Activated T-cell treated with anti-CD3 and anti-CD28 coated beads, Interleukin-2, amount 50 U/mL, for 24 hours (primary cell): Measurements from ENCODE around the gene FGD4.
A peak's percentile ranks its signal among the peaks of the same experiment; 100 is the strongest.

ENCODE experiments used
- DNase-seq: peaks from one replicate; pipeline ENCODE4 v3.0.0-alpha.2; 2020
- H3K27ac Mint-ChIP-seq: 2 replicates; pipeline ENCODE4 v1.8.0; 2020; ENCODE audit warnings: mild to moderate bottlenecking, mixed read lengths
- H3K27me3 Mint-ChIP-seq: 2 replicates; pipeline ENCODE4 v1.8.0; 2020; ENCODE audit warnings: mixed read lengths
- H3K36me3 Mint-ChIP-seq: 2 replicates; pipeline ENCODE4 v1.8.0; 2020; ENCODE audit warnings: low read depth, mixed read lengths
- H3K4me1 Mint-ChIP-seq: 2 replicates; pipeline ENCODE4 v1.8.0; 2020; ENCODE audit warnings: low read depth, mixed read lengths
- H3K4me3 Mint-ChIP-seq: 2 replicates; pipeline ENCODE4 v1.8.0; 2020; ENCODE audit warnings: mild to moderate bottlenecking, moderate library complexity, mixed read lengths
- H3K9me3 Mint-ChIP-seq: 2 replicates; pipeline ENCODE4 v1.8.0; 2020; ENCODE audit warnings: mixed read lengths

The FGD4 gene

GRCh38 chr12:32662665-32663064, 263.3 kb downstream of the FGD4 start:
- H3K36me3 Mint-ChIP-seq = no peaks in the 10 kb centered on the region
- H3K27ac Mint-ChIP-seq = no peak overlapping the region
- H3K4me1 Mint-ChIP-seq = peaks cover 4% of the 10 kb centered on the region
- H3K4me3 Mint-ChIP-seq = no peak overlapping the region
- DNase-seq = no peak
- H3K27me3 Mint-ChIP-seq = peaks cover 4% of the 10 kb centered on the region
- H3K9me3 Mint-ChIP-seq = no peaks in the 10 kb centered on the region

DNA sequence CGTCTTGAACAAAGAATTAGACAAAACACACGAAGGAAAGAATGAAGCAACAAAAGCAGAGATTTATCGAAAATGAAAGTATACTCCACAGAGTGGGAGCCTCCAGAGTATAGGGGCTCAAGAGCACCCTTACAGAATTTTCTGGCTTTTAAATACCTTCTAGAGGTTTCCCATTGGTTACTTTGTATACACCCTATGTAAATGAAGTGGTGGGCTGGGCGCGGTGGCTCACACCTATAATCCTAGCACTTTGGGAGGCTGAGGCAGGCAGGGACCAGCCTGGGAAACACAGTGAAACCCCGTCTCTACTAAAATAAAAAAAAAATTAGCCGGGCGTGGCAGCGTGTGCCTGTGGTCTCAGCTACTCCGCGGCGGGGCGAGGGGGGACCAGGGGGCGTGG, 266.7 kb downstream of the FGD4 start:
- Mint-ChIP-seq H3K4me1 (no peaks in the 10 kb centered on the region), H3K4me3 (peak overlapping the region; percentile 23), H3K9me3 (peaks cover 7% of the 10 kb centered on the region), H3K36me3 (no peaks in the 10 kb centered on the region), H3K27me3 (peaks cover 4% of the 10 kb centered on the region), H3K27ac (no peak overlapping the region)
- no peak for DNase-seq

DNA sequence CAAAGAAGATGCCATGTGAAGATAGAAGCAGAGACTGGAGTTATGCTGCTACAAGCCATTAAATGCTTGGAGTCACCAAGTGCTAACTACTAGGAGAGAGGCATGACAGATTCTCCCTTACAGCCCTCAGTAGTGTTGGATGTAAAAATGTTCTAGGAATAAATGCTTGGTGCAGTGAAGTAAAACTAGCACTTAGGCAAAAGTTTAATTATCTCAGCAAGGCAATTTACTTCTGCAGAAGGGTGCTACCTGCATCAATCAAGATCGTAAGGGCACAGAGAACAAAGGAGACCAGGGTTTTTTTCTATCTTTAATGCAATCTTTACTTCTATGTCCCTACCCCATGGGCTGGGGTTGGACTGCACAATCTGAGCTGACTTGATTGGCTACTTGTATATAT, 270.2 kb downstream of the FGD4 start:
- no peak overlapping the region for H3K27ac Mint-ChIP-seq
- H3K27me3 Mint-ChIP-seq = peaks cover 4% of the 10 kb centered on the region
- no peaks in the 10 kb centered on the region for H3K4me1 Mint-ChIP-seq
- no peak for DNase-seq
- no peak overlapping the region for H3K4me3 Mint-ChIP-seq
- H3K36me3 Mint-ChIP-seq = no peaks in the 10 kb centered on the region
- H3K9me3 Mint-ChIP-seq = peaks cover 7% of the 10 kb centered on the region

- Mint-ChIP-seq H3K9me3 (peaks cover 7% of the 10 kb centered on the region), H3K4me3 (no peak overlapping the region), H3K4me1 (no peaks in the 10 kb centered on the region), H3K27ac (no peak overlapping the region), H3K27me3 (no peaks in the 10 kb centered on the region), H3K36me3 (no peaks in the 10 kb centered on the region)
- DNase-seq = no peak
These were observed 272.8 kb downstream of the FGD4 start for GRCh38 chr12:32671930-32672780.

GRCh38 chr12:32679091-32679919, 279.9 kb downstream of the FGD4 start, which contains the start of gene DNM1L:
DNM1L (plus strand) TSS chr12:32679301; CDS start chr12:32679364, 63 bp downstream.
- H3K27ac Mint-ChIP-seq = peak within 1 kb of the TSS; percentile 94
- no peaks in the 10 kb centered on the region for H3K9me3 Mint-ChIP-seq
- no peaks in the 10 kb centered on the region for H3K27me3 Mint-ChIP-seq
- peaks cover 30% of the 10 kb centered on the region for H3K36me3 Mint-ChIP-seq
- peak within 1 kb of the TSS; percentile 89 for H3K4me3 Mint-ChIP-seq
- peaks cover 31% of the 10 kb centered on the region for H3K4me1 Mint-ChIP-seq
- peak; percentile 92 for DNase-seq

GRCh38 chr12:32679920-32680237, 280.5 kb downstream of the FGD4 start:
- no peaks in the 10 kb centered on the region for H3K9me3 Mint-ChIP-seq
- H3K4me3 Mint-ChIP-seq = peak overlapping the region; percentile 89
- H3K27ac Mint-ChIP-seq = peak overlapping the region; percentile 91
- no peak for DNase-seq
- no peaks in the 10 kb centered on the region for H3K27me3 Mint-ChIP-seq
- H3K36me3 Mint-ChIP-seq = peaks cover 36% of the 10 kb centered on the region
- H3K4me1 Mint-ChIP-seq = peaks cover 31% of the 10 kb centered on the region

- DNase-seq = no peak
- Mint-ChIP-seq H3K27me3 (no peaks in the 10 kb centered on the region), H3K27ac (no peak overlapping the region), H3K4me1 (peaks cover 33% of the 10 kb centered on the region), H3K36me3 (peaks cover 45% of the 10 kb centered on the region), H3K9me3 (no peaks in the 10 kb centered on the region), H3K4me3 (peak overlapping the region; percentile 89)
These were observed 281.4 kb downstream of the FGD4 start for GRCh38 chr12:32680787-32681186.

DNA sequence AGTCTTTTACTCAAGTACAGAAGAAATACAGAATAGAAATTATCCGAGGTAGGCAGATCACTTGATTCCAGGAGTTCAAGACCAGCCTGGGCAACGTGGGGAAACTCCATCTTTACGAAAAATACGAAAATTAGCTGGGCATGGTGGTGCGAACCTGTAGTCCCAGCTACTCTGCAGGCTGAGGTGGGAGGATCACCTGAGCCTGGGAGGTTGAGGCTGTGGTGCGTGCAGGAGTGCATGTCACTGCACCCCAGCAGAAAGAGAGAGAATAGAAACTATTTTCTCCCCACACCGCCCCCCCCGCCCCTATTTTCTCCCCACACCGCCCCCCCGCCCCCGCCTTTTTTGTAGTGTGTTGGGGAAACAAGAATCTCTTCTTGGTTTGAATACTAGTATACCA, 281.9 kb downstream of the FGD4 start:
- peaks cover 36% of the 10 kb centered on the region for H3K4me1 Mint-ChIP-seq
- peak overlapping the region; percentile 89 for H3K4me3 Mint-ChIP-seq
- no peak for DNase-seq
- no peak overlapping the region for H3K27ac Mint-ChIP-seq
- no peaks in the 10 kb centered on the region for H3K27me3 Mint-ChIP-seq
- H3K36me3 Mint-ChIP-seq = peaks cover 49% of the 10 kb centered on the region
- H3K9me3 Mint-ChIP-seq = no peaks in the 10 kb centered on the region

GRCh38 chr12:32686340-32686739, 287.0 kb downstream of the FGD4 start:
- Mint-ChIP-seq H3K9me3 (no peaks in the 10 kb centered on the region), H3K27ac (peak overlapping the region; percentile 44)

DNA sequence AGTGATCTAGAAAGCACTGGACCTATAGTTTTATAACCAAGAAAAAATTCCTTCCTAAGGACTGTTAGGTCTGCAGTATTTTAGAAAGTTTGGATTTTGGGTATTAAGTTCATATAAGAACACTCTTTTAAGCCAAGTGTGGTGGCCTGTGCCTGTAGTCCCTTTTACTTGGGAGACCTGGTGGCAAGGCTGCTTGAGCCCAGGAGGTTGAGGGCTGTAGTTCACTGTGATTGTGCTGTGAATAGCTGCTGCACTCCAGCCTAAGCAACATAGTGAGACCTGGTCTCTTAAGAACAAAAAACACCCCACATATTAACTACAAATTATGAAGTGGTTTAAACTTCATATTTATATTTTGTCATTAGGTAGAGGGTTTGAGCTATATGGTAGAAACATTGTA, 289.4 kb downstream of the FGD4 start:
- H3K27ac Mint-ChIP-seq = no peak overlapping the region
- H3K4me3 Mint-ChIP-seq = no peak overlapping the region

More at GRCh38 chr12:32686340-32686739, 287.0 kb downstream of the FGD4 start:
- no peak overlapping the region for H3K4me3 Mint-ChIP-seq
- H3K36me3 Mint-ChIP-seq = peaks cover 70% of the 10 kb centered on the region
- peaks cover 47% of the 10 kb centered on the region for H3K4me1 Mint-ChIP-seq
- no peak for DNase-seq
- no peaks in the 10 kb centered on the region for H3K27me3 Mint-ChIP-seq

GRCh38 chr12:32690927-32691326, 291.6 kb downstream of the FGD4 start:
- Mint-ChIP-seq H3K4me3 (no peak overlapping the region), H3K9me3 (no peaks in the 10 kb centered on the region), H3K27ac (no peak overlapping the region), H3K36me3 (peaks cover 73% of the 10 kb centered on the region), H3K4me1 (peaks cover 57% of the 10 kb centered on the region), H3K27me3 (no peaks in the 10 kb centered on the region)
- DNase-seq = no peak

More for the DNA sequence above, 289.4 kb downstream of the FGD4 start:
- DNase-seq = no peak
- Mint-ChIP-seq H3K9me3 (no peaks in the 10 kb centered on the region), H3K27me3 (no peaks in the 10 kb centered on the region), H3K4me1 (peaks cover 59% of the 10 kb centered on the region), H3K36me3 (peaks cover 76% of the 10 kb centered on the region)

DNA sequence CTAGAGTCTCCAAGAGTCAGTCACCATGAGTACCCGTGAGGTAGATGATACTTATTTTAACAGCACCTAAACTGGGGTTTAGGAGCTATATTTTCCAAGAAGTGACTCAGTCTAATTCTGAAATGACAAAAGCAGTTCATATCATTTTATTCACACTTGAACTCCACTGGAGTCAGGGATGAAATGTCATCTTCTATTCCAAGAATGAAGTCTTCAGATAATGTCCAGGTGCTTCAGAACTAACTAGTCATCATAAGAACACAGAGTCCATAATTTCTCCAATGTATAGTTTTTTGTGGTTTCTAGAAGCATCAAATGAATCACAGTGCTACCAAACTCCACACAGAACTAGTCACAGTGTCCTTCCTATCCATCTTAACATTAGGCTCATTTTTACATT, 293.0 kb downstream of the FGD4 start:
- Mint-ChIP-seq H3K27ac (peak overlapping the region; percentile 61), H3K4me3 (no peak overlapping the region), H3K36me3 (peaks cover 62% of the 10 kb centered on the region), H3K9me3 (no peaks in the 10 kb centered on the region), H3K27me3 (no peaks in the 10 kb centered on the region), H3K4me1 (peaks cover 51% of the 10 kb centered on the region)
- no peak for DNase-seq

- Mint-ChIP-seq H3K36me3 (peaks cover 62% of the 10 kb centered on the region), H3K4me1 (peaks cover 51% of the 10 kb centered on the region), H3K27me3 (no peaks in the 10 kb centered on the region), H3K9me3 (no peaks in the 10 kb centered on the region), H3K27ac (no peak overlapping the region), H3K4me3 (no peak overlapping the region)
- DNase-seq = no peak
These were observed 293.7 kb downstream of the FGD4 start for GRCh38 chr12:32693036-32693435.
